GM19397 (cell line): ENCODE data around the gene ATAD1.
A peak's percentile ranks its signal among the peaks of the same experiment; 100 is the strongest.
"Not testable (repeated sequence)": the region's sequence is repeated elsewhere in the genome, so short reads cannot be mapped to it uniquely, and the experiment has no call there.

Source experiments
- ATAC-seq: cut with Tn5 transposase; IDR thresholded peaks from one replicate; pipeline ENCODE4 v1.9.1; 2021; ENCODE audit warnings: mild to moderate bottlenecking, moderate library complexity; ENCODE audit not compliant: unreplicated experiment

Gene ATAD1

GRCh38 chr10:87846711-87847110 is 28.7 kb upstream of the ATAD1 start:
- not testable (repeated sequence) for ATAC-seq

GRCh38 chr10:87846023-87846422 is 28.0 kb upstream of the ATAD1 start:
- ATAC-seq = no peak

GRCh38 chr10:87845624-87845998 is 27.6 kb upstream of the ATAD1 start:
- ATAC-seq = no peak

- no peak for ATAC-seq
Observed at GRCh38 chr10:87844837-87845623, 27.0 kb upstream of the ATAD1 start.

- ATAC-seq = no peak
Observed at GRCh38 chr10:87843714-87844113, 25.7 kb upstream of the ATAD1 start.

- ATAC-seq = no peak
Observed at GRCh38 chr10:87842776-87843497, 24.9 kb upstream of the ATAD1 start.

- ATAC-seq = no peak
Observed at GRCh38 chr10:87842220-87842641, 24.2 kb upstream of the ATAD1 start.

- no peak for ATAC-seq
Observed at GRCh38 chr10:87841186-87841585, 23.2 kb upstream of the ATAD1 start.

- ATAC-seq = no peak
Observed at GRCh38 chr10:87838650-87839049, 20.6 kb upstream of the ATAD1 start.

- ATAC-seq = no peak
Observed at GRCh38 chr10:87837445-87837844, 19.4 kb upstream of the ATAD1 start.

- no peak for ATAC-seq
Observed at GRCh38 chr10:87836098-87836497, 18.1 kb upstream of the ATAD1 start.

- ATAC-seq = no peak
Observed at GRCh38 chr10:87829986-87830729, 12.1 kb upstream of the ATAD1 start.

- ATAC-seq = not testable (repeated sequence)
Observed at GRCh38 chr10:87829051-87829450, 11.0 kb upstream of the ATAD1 start.

GRCh38 chr10:87827681-87828080 is 9.7 kb upstream of the ATAD1 start:
- no peak for ATAC-seq

GRCh38 chr10:87826653-87827052 is 8.6 kb upstream of the ATAD1 start:
- no peak for ATAC-seq

- no peak for ATAC-seq
Observed at GRCh38 chr10:87819289-87819585, 1.2 kb upstream of the ATAD1 start.

- ATAC-seq = peak; percentile 40
Observed at GRCh38 chr10:87818505-87819288, 671 bp upstream of the ATAD1 start.

GRCh38 chr10:87816898-87817608 is 973 bp downstream of the ATAD1 start:
- no peak for ATAC-seq

GRCh38 chr10:87816163-87816897 is 1.7 kb downstream of the ATAD1 start:
- no peak for ATAC-seq
